Frontal cortex (tissue), 4 donors: Measurements from ENCODE around the gene FAM236A. TPM values are rescaled to one million over a fixed set of nuclear protein-coding genes. Genes with fewer than 3 reads are reported as not detected.
"Not testable (repeated sequence)": the region's sequence is repeated elsewhere in the genome, so short reads cannot be mapped to it uniquely, and the experiment has no call there.

Experiments
- DNase-seq, 2 donors: peaks; one replicate each; pipeline ENCODE4 v3.0.0; 2012; ENCODE audit warnings: low spot score in 2 of 2
- FAIRE-seq: peaks from 2 replicates; lab custom pipeline; 2012; peaks lifted over from hg19 to GRCh38; lab: Jason Lieb, UNC
- total RNA-seq: library from RNA; depleted of rRNA; stranded (reverse); fragments of >200 nt; gene quantifications from one replicate; pipeline ENCODE4 v1.2.3, GENCODE V29; 2014
- donor health status: control.
- donor health status: control.
- donor health status: control.

Gene FAM236A
- total RNA-seq = not detected

DNA sequence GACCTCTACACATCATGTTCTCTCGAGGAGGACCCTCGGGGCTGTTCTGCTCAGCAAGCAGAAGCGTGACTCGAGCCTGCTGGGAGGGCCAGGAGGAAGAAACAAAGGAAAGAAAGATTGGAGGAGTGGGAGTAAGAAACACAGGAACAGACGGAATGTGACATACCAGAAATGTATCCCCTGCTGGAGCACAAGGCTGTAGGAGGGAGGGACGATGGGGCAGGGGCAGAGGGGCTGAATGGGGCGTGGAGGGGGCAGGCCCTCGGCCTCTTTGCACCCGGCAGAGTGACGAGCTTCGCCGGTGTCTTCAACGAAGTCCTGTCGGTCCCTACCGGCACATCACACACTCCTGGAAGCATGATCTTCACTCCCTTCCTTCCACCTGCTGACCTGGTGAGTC, at the start of gene FAM236A:
FAM236A (plus strand) TSS at position 301 of the 400 bp plus-strand sequence; CDS start at position 358, 57 bp downstream.
- DNase-seq, FAIRE-seq: not testable (repeated sequence)

GRCh38 chrX:72889740-72890139, 48.3 kb upstream of the FAM236A start:
- DNase-seq, FAIRE-seq: not testable (repeated sequence)

DNA sequence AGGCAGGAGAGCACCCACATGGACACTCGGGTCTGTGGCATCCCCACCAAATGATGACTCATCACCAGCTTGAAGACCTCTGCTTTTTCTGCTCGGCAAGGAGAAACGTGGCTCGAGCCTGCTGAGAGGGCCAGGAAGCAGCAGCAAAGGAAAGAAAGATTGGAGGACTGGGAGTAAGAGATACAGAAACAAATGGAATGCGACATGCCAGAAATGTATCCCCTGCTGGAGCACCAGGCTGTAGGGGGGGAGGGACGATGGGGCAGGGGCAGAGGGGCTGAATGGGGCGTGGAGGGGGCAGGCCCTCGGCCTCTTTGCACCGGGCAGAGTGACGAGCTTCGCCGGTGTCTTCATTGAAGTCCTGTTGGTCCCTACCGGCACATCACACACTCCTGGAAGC, 25.7 kb upstream of the FAM236A start, which contains the start of gene FAM236C:
FAM236C (plus strand) TSS at position 301 of the 400 bp plus-strand sequence. CDS start 100 bp downstream, outside the sequence.
- FAIRE-seq, DNase-seq: not testable (repeated sequence)

DNA sequence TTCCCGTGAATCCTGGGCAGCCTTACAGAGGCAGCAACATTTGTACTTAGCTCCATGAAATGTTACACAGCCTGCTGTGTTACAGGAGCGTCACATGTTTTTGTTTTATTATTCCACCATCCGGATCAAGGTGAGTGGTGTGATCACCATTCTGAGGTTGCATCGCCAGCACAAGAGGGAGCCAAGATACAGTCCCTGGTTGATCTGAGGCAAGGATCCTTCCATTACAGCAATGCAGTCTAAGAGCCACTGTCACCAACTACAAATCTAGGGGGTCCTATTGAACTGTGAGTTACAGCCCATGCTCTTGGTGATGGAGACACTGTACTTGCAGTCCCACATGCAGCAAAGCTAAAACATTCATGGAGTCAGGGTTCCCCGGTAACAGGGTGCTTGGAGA, 21.9 kb upstream of the FAM236A start:
- DNase-seq, FAIRE-seq: not testable (repeated sequence)

- FAIRE-seq, DNase-seq: not testable (repeated sequence)
These were observed 5.7 kb upstream of the FAM236A start for GRCh38 chrX:72932283-72932682.

- DNase-seq, FAIRE-seq: not testable (repeated sequence)
These were observed 1.6 kb upstream of the FAM236A start for GRCh38 chrX:72936455-72936854.

- not testable (repeated sequence) for DNase-seq, FAIRE-seq
These were observed 1.0 kb upstream of the FAM236A start for GRCh38 chrX:72936882-72937455.

- not testable (repeated sequence) for FAIRE-seq, DNase-seq
These were observed 4.3 kb downstream of the FAM236A start for GRCh38 chrX:72942272-72942671.

DNA sequence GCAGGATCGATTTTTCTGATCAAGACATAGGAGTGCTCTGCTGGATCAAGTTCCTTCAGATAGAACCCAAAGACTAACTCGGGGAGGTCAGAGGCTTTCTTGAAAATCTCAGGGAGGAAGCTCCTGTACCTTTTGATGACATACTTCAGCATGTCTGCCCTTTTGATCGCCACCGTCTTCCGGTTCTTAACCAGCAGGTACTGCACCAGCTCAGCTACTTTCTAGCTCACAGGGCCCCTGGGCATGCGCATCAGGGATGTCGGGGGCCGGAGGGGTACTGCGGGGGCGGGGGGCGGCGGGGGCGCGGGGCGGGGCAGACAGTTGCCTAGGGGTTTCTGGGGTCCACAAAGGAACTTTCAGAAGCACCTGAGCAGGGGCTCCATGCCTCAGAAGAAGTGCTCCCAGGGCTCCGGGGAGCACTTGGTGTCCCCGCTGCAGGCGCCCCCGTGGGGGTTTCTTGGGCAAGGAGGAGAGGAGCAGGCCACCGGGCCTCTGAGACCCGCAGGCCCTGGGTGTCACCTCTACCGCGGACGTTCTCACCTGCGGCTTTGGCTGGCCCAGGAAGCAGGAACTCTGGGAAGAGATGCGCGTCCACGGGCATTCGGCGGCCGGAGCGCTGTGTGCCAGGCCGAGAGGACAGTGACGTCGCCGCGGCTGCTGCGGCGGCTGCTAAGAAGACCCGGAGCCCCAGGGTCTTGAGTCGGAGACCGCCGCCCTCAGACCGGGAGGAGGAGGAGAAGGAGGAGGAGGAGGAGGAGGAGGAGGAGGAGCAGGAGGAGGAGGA, 5.2 kb downstream of the FAM236A start:
- DNase-seq, FAIRE-seq: not testable (repeated sequence)

- DNase-seq, FAIRE-seq: not testable (repeated sequence)
These were observed 5.8 kb downstream of the FAM236A start, which contains the start of gene DMRTC1 for GRCh38 chrX:72943819-72944169. Gene DMRTC1, minus strand, starts transcription at chrX:72943837. Its CDS starts 68,143 bp downstream, at chrX:72875694.

GRCh38 chrX:72959971-72960370, 22.0 kb downstream of the FAM236A start:
- not testable (repeated sequence) for FAIRE-seq, DNase-seq

- FAIRE-seq, DNase-seq: not testable (repeated sequence)
These were observed 33.9 kb downstream of the FAM236A start for GRCh38 chrX:72971859-72972258.

DNA sequence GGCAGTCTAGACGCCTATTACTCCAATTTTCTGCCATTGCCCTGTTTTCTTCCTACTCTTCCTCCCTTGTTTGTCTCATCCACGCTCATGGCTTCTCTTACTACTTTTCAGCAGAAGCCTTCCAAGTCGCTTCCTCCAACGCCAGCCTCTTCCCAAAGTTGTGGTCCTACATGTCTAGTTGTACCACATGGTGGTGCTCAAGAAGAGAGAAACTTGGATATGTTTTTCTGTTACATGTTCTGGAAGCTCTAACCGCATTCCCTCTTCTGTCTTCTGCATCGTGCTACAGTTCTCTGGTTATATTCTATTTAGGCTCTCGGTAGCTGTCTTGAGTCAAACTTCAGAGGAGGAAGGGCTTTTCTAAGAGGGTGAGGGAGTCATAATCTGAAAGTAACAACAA, 36.9 kb downstream of the FAM236A start:
- not testable (repeated sequence) for FAIRE-seq, DNase-seq

DNA sequence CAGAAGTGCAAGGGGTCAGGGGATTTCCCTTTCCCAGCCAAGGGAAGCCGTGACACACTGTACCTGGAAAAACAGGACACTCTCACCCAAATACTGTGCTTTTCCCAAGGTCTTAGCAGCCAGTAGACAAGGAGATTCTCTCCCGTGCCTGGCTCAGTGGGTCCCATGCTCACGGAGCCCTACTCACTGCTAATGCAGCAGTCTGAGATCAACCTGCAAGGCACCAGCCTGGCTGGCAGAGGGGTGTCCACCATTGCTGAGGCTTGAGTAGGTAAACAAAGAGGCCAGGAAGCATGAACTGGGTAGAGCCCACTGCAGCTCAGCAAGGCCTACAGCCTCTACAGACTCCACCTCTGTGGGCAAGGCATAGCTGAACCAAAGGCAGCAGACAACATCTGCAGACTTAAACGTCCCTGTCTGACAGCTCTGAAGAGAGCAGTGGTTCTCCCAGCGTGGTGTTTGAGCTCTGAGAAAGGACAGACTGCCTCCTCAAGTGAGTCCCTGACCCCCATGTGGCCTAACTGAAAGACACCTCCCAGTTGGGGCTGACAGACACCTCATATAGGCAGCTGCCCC, 43.0 kb downstream of the FAM236A start:
- FAIRE-seq, DNase-seq: not testable (repeated sequence)

Other genes with a start within 250 kb of the FAM236A start
- gene PHKA1, start 223.9 kb upstream of the FAM236A start, total RNA-seq = 2.4 TPM
- gene DMRTC1B, start 161.3 kb upstream of the FAM236A start, total RNA-seq = 0.41 TPM
- not detected for gene FAM236B, start 155.5 kb upstream of the FAM236A start, total RNA-seq
- gene FAM236D, start 130.0 kb upstream of the FAM236A start, total RNA-seq = not detected
- not detected for gene FAM236C, start 25.6 kb upstream of the FAM236A start, total RNA-seq
- not detected for gene DMRTC1, start 5.6 kb downstream of the FAM236A start, total RNA-seq
- not detected for gene PABPC1L2B, start 64.7 kb downstream of the FAM236A start, total RNA-seq
- 1.6 TPM for gene PABPC1L2A, start 141.3 kb downstream of the FAM236A start, total RNA-seq